GM20431 (cell line): Measurements from ENCODE around the gene LRIT1.

Source experiments
- in situ Hi-C: fragments of 300-500 bp; cut with MseI, MboI; formaldehyde crosslinking; loops from one replicate; pipeline ENCODE4 v1.15.0; 2020; ENCODE audit warnings: low sequenced_read_pairs; ENCODE audit not compliant: unreplicated experiment

LRIT1 gene

GRCh38 chr10:84256510-84257342 lies 15.4 kb upstream of the LRIT1 start:
- in situ Hi-C loops = no loop called here

GRCh38 chr10:84254552-84255478 lies 13.5 kb upstream of the LRIT1 start:
- in situ Hi-C loops = no loop called here

- in situ Hi-C loops = no loop called here
Measured at GRCh38 chr10:84248794-84249193, 7.4 kb upstream of the LRIT1 start.

- in situ Hi-C loops = no loop called here
Measured at GRCh38 chr10:84247496-84247895, 6.2 kb upstream of the LRIT1 start.

- in situ Hi-C loops = no loop called here
Measured at GRCh38 chr10:84244651-84245270, 3.4 kb upstream of the LRIT1 start, which contains the start of gene RGR. RGR (plus strand) TSS chr10:84245053; CDS start chr10:84245091, 38 bp downstream.

GRCh38 chr10:84243759-84244158 lies 2.4 kb upstream of the LRIT1 start:
- in situ Hi-C loops = no loop called here

- in situ Hi-C loops = no loop called here
Measured at GRCh38 chr10:84238909-84239308, 2.4 kb downstream of the LRIT1 start.

GRCh38 chr10:84237199-84238051 lies 3.9 kb downstream of the LRIT1 start:
- in situ Hi-C loops = no loop called here

GRCh38 chr10:84236807-84237198 lies 4.5 kb downstream of the LRIT1 start:
- in situ Hi-C loops = no loop called here

- in situ Hi-C loops = no loop called here
Measured at GRCh38 chr10:84235096-84235495, 6.2 kb downstream of the LRIT1 start.

- in situ Hi-C loops = no loop called here
Measured at GRCh38 chr10:84234479-84234878, 6.9 kb downstream of the LRIT1 start.

- in situ Hi-C loops = no loop called here
Measured at GRCh38 chr10:84233940-84234339, 7.4 kb downstream of the LRIT1 start.

- in situ Hi-C loops = no loop called here
Measured at GRCh38 chr10:84232376-84232775, 9.0 kb downstream of the LRIT1 start.

- in situ Hi-C loops = no loop called here
Measured at GRCh38 chr10:84230359-84230758, 11.0 kb downstream of the LRIT1 start.

- in situ Hi-C loops = no loop called here
Measured at GRCh38 chr10:84227810-84228209, 13.5 kb downstream of the LRIT1 start.

- in situ Hi-C loops = no loop called here
Measured at GRCh38 chr10:84226616-84227015, 14.7 kb downstream of the LRIT1 start.

- in situ Hi-C loops = no loop called here
Measured at GRCh38 chr10:84225427-84226173, 15.7 kb downstream of the LRIT1 start, which contains the start of gene LRIT2. LRIT2 (minus strand) TSS chr10:84225544; CDS start chr10:84225520, 24 bp downstream.

- in situ Hi-C loops = no loop called here
Measured at GRCh38 chr10:84224411-84225028, 16.8 kb downstream of the LRIT1 start.
